Measurements from ENCODE around the gene TRAPPC14. TPM values are rescaled to one million over a fixed set of nuclear protein-coding genes. Genes with fewer than 3 reads are reported as not detected.
A peak's percentile ranks its signal among the peaks of the same experiment; 100 is the strongest.
"Not testable (repeated sequence)": the region's sequence is repeated elsewhere in the genome, so short reads cannot be mapped to it uniquely, and the experiment has no call there.

The TRAPPC14 gene
- total and polyA plus RNA-seq, 9 of the 15 experiments (the other 6 are each of a cell fraction or from before 2014, with no cell fraction given): 0.42 to 45.9 (median 18.2) TPM

GRCh38 chr7:100130220-100130607, 28.3 kb downstream of the TRAPPC14 start:
- WGBS (ENCODE audit: insufficient coverage, low coverage, missing lambda C conversion rate): 79% methylated on average over 1 of the region's 1 CpG
- in situ Hi-C loops (cut with MboI): loop anchor here (5.0 kb wide), 2 partner anchors 82 to 217 kb away; no protein-coding TSS in a partner anchor
- H3K9me1 ChIP-seq (ENCODE audit: control insufficient read depth, insufficient read depth, low read length); DNase-seq (ENCODE audit: extremely low read depth in 1 of 4, low spot score in 3 of 4); H3K9ac ChIP-seq (ENCODE audit: insufficient read depth in 1 of 2, low read depth in 2 of 2, low read length in 2 of 2); FAIRE-seq; H3K27me3 ChIP-seq (ENCODE audit: control insufficient read depth in 2 of 2, insufficient read depth in 2 of 2, low read length in 2 of 2); H3K4me2 ChIP-seq (ENCODE audit: insufficient read depth, low read length); H4K20me1 ChIP-seq (replicated peaks; ENCODE audit: control insufficient read depth, insufficient read depth, low read length); H3K36me3 ChIP-seq (ENCODE audit: control insufficient read depth, insufficient read depth, low read length); H3K4me3 ChIP-seq; BruUV-seq (replicated peaks); ATAC-seq; H3K27ac ChIP-seq (ENCODE audit: extremely low read depth, low read depth, low read length); H3K9me3 ChIP-seq (replicated peaks; ENCODE audit: control insufficient read depth, insufficient read depth, low read depth, low read length): not testable (repeated sequence)
- H3K79me2 ChIP-seq (ENCODE audit: control insufficient read depth, insufficient read depth, low read length): peaks cover 16% of the 10 kb centered on the region
- peaks cover 16 to 32% of the 10 kb centered on the region in 2 experiments for H3K4me1 ChIP-seq (replicated peaks in 1 of 2; ENCODE audit: control insufficient read depth in 2 of 2, insufficient read depth in 2 of 2, low read length in 2 of 2)
- CTCF ChIA-PET (ENCODE audit: low intra/inter-chr PET ratio): interaction anchor here (0.6 to 4.8 kb wide), 6 partner anchors 13 to 217 kb away, joined by 3 to 54 read pairs (median 8); no protein-coding TSS in a partner anchor
- POLR2A ChIA-PET: interaction anchor here (0.9 to 1.1 kb wide), 2 partner anchors 11 to 135 kb away, joined by 3 to 4 read pairs; no protein-coding TSS in a partner anchor
- intact Hi-C loops (cut with micrococcal nuclease): loop anchor here (2.0 kb wide), 1 partner anchor 211 kb away; the partner anchor contains the start of gene TRIM4
- TF ChIP-seq, protein P1, sequence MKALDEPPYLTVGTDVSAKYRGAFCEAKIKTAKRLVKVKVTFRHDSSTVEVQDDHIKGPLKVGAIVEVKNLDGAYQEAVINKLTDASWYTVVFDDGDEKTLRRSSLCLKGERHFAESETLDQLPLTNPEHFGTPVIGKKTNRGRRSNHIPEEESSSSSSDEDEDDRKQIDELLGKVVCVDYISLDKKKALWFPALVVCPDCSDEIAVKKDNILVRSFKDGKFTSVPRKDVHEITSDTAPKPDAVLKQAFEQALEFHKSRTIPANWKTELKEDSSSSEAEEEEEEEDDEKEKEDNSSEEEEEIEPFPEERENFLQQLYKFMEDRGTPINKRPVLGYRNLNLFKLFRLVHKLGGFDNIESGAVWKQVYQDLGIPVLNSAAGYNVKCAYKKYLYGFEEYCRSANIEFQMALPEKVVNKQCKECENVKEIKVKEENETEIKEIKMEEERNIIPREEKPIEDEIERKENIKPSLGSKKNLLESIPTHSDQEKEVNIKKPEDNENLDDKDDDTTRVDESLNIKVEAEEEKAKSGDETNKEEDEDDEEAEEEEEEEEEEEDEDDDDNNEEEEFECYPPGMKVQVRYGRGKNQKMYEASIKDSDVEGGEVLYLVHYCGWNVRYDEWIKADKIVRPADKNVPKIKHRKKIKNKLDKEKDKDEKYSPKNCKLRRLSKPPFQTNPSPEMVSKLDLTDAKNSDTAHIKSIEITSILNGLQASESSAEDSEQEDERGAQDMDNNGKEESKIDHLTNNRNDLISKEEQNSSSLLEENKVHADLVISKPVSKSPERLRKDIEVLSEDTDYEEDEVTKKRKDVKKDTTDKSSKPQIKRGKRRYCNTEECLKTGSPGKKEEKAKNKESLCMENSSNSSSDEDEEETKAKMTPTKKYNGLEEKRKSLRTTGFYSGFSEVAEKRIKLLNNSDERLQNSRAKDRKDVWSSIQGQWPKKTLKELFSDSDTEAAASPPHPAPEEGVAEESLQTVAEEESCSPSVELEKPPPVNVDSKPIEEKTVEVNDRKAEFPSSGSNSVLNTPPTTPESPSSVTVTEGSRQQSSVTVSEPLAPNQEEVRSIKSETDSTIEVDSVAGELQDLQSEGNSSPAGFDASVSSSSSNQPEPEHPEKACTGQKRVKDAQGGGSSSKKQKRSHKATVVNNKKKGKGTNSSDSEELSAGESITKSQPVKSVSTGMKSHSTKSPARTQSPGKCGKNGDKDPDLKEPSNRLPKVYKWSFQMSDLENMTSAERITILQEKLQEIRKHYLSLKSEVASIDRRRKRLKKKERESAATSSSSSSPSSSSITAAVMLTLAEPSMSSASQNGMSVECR (CRISPR knock-in tag; IDR thresholded peaks at IDR 0.05): 0 out of 2 replicates have a peak, but pooled peaks have one; percentile 18
- TF ChIP-seq FOXA3 (CRISPR knock-in tag; conservative IDR thresholded peaks at IDR 0.05 in 1 of 2, IDR thresholded peaks at IDR 0.05 in 1 of 2): peak in 1 of 2 experiments; percentile 75; a peak in 1 of 4 replicates
- H2AFZ ChIP-seq (ENCODE audit: low read depth, low read length): peak overlapping the region; percentile 85; the same call in 1 of the 2 replicates
